Neural cell (in vitro differentiated cells): ENCODE data around the gene GALNT12.

Experiments
- MXI1 ChIP-seq: fragments of 450-650 bp; conservative IDR thresholded peaks from 2 replicates; pipeline ENCODE4 v1.6.1; 2014; ENCODE audit warnings: antibody characterized with exemption, mild to moderate bottlenecking; ENCODE audit not compliant: poor library complexity, severe bottlenecking
- POLR2AphosphoS5 ChIP-seq: IDR thresholded peaks from 2 replicates; pipeline ENCODE4 v1.6.1; 2012
- RAD21 ChIP-seq: fragments of 450-650 bp; conservative IDR thresholded peaks from 2 replicates; pipeline ENCODE4 v1.6.1; 2014; ENCODE audit warnings: antibody characterized with exemption, mild to moderate bottlenecking, moderate library complexity
- TF ChIP-seq, protein P1 (sequence below): fragments of 450-650 bp; IDR thresholded peaks from 2 replicates; pipeline ENCODE4 v1.5.1; 2014; ENCODE audit warnings: antibody characterized with exemption, mild to moderate bottlenecking, moderate library complexity; ENCODE audit not compliant: poor library complexity, severe bottlenecking
- TF ChIP-seq, protein P2 (sequence below): IDR thresholded peaks from 2 replicates; pipeline ENCODE4 v1.6.1; 2012; ENCODE audit warnings: borderline replicate concordance

DNA sequence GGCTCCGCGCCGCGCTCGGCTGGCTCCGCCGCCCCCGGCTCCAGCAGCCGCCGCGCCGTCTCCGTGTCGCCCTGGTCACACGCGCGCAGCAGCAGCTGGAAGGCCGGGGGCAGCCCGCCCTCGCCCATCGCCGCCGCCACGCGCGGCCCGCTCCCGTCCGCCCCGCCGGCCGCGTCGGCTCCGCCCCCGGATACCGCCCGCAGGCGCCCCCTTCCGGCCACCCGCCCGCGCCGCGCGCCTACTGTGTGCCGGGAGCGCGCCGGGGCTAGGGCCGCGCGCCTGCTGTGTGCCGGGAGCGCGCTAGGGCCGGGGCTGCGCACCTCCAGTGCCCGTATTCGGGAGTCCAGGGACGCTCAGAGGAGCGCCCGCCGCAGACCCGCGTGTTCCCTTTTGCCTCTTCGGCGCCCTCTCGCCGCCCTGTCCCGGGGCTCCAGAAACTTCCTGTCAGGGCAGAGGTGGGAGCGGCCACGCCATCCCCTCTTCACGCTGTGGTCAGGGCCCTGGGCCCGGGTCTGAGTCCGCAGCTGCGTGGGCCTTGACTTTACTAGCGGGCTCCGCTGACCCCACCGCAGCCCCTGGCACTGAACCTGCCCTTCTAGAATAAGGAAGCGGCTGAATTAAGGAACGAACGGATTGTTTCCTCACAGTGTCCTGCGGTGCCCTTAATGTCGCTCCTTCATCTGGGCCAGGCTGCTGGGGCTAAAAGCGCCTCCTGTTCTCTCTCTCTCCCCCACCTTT is 10.9 kb upstream of the GALNT12 start, which contains the start of gene ANKS6:
- TF ChIP-seq, protein P1, sequence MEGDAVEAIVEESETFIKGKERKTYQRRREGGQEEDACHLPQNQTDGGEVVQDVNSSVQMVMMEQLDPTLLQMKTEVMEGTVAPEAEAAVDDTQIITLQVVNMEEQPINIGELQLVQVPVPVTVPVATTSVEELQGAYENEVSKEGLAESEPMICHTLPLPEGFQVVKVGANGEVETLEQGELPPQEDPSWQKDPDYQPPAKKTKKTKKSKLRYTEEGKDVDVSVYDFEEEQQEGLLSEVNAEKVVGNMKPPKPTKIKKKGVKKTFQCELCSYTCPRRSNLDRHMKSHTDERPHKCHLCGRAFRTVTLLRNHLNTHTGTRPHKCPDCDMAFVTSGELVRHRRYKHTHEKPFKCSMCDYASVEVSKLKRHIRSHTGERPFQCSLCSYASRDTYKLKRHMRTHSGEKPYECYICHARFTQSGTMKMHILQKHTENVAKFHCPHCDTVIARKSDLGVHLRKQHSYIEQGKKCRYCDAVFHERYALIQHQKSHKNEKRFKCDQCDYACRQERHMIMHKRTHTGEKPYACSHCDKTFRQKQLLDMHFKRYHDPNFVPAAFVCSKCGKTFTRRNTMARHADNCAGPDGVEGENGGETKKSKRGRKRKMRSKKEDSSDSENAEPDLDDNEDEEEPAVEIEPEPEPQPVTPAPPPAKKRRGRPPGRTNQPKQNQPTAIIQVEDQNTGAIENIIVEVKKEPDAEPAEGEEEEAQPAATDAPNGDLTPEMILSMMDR = peak; percentile 75
- peak; percentile 34 for TF ChIP-seq RAD21
- TF ChIP-seq, protein P2, sequence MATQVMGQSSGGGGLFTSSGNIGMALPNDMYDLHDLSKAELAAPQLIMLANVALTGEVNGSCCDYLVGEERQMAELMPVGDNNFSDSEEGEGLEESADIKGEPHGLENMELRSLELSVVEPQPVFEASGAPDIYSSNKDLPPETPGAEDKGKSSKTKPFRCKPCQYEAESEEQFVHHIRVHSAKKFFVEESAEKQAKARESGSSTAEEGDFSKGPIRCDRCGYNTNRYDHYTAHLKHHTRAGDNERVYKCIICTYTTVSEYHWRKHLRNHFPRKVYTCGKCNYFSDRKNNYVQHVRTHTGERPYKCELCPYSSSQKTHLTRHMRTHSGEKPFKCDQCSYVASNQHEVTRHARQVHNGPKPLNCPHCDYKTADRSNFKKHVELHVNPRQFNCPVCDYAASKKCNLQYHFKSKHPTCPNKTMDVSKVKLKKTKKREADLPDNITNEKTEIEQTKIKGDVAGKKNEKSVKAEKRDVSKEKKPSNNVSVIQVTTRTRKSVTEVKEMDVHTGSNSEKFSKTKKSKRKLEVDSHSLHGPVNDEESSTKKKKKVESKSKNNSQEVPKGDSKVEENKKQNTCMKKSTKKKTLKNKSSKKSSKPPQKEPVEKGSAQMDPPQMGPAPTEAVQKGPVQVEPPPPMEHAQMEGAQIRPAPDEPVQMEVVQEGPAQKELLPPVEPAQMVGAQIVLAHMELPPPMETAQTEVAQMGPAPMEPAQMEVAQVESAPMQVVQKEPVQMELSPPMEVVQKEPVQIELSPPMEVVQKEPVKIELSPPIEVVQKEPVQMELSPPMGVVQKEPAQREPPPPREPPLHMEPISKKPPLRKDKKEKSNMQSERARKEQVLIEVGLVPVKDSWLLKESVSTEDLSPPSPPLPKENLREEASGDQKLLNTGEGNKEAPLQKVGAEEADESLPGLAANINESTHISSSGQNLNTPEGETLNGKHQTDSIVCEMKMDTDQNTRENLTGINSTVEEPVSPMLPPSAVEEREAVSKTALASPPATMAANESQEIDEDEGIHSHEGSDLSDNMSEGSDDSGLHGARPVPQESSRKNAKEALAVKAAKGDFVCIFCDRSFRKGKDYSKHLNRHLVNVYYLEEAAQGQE = no peak
- TF ChIP-seq POLR2AphosphoS5 = peak; percentile 25
- TF ChIP-seq MXI1 = peak; percentile 14
